ENCODE results near the gene SIT1.

The SIT1 gene

GRCh38 chr9:35604578-35605350, 46.0 kb downstream of the SIT1 start, which contains the start of gene TESK1:
Gene TESK1, plus strand, starts transcription at chr9:35605262. Its CDS starts 358 bp downstream, at chr9:35605620.
- DNase-seq: peak in 1 of 2 donors; percentile 51

GRCh38 chr9:35603986-35604577, 46.6 kb downstream of the SIT1 start:
- peak; percentile 91 to 99 for DNase-seq

GRCh38 chr9:35603506-35603985, 47.2 kb downstream of the SIT1 start:
- DNase-seq: no peak

- DNase-seq: no peak
Observed at GRCh38 chr9:35599763-35600604, 50.7 kb downstream of the SIT1 start.
